SU-DHL-6 (cell line): ENCODE results near the gene EFTUD2.

ENCODE experiments used
- H2AFZ ChIP-seq: fragments of 200-600 bp; sonication (generic); 2 replicates; pipeline ENCODE4 v1.6.1; 2014; ENCODE audit warnings: low read depth, mild to moderate bottlenecking, moderate library complexity, mixed read lengths, antibody characterized with exemption, low read length; ENCODE audit not compliant: severe bottlenecking
- H3F3A ChIP-seq: fragments of 200-600 bp; shearing (Covaris generic); 2 replicates; pipeline ENCODE4 v1.6.0; 2016; ENCODE audit warnings: antibody characterized with exemption, mild to moderate bottlenecking; ENCODE audit not compliant: insufficient read depth
- H3K27ac ChIP-seq: fragments of 200-600 bp; sonication (generic); 2 replicates; pipeline ENCODE4 v1.5.1; 2016; ENCODE audit warnings: low read depth, mild to moderate bottlenecking, low read length, moderate library complexity, mixed read lengths
- H3K27me3 ChIP-seq: fragments of 200-600 bp; sonication (generic), shearing (Covaris generic); 2 replicates; pipeline ENCODE4 v1.6.0; 2014; ENCODE audit warnings: mild to moderate bottlenecking, low read length
- H3K36me3 ChIP-seq: fragments of 200-600 bp; sonication (generic); 2 replicates; pipeline ENCODE4 v1.6.1; 2014; ENCODE audit warnings: mild to moderate bottlenecking, low read length, mixed read lengths
- H3K4me2 ChIP-seq: fragments of 300-600, 200-600 bp; shearing (Covaris generic), sonication (generic); 2 replicates; pipeline ENCODE4 v1.6.0; 2014; ENCODE audit warnings: low read length, low read depth, mild to moderate bottlenecking; ENCODE audit not compliant: poor library complexity, severe bottlenecking
- H3K4me3 ChIP-seq: fragments of 200-600 bp; sonication (generic); 2 replicates; pipeline ENCODE4 v1.5.1; 2014; ENCODE audit warnings: antibody characterized with exemption, low read length, mild to moderate bottlenecking, mixed read lengths; ENCODE audit not compliant: insufficient read depth, poor library complexity, severe bottlenecking
- H3K79me2 ChIP-seq: fragments of 200-600 bp; sonication (generic); 2 replicates; pipeline ENCODE4 v1.6.1; 2014; ENCODE audit warnings: mild to moderate bottlenecking, low read length, moderate library complexity; ENCODE audit not compliant: insufficient read depth
- H3K9ac ChIP-seq: fragments of 200-600 bp; sonication (generic); 2 replicates; pipeline ENCODE4 v1.7.0; 2014; ENCODE audit warnings: mild to moderate bottlenecking, low read length
- H3K9me2 ChIP-seq: fragments of 200-600 bp; sonication (generic); replicated peaks from 2 replicates; pipeline ENCODE4 v1.6.1; 2014; ENCODE audit warnings: low read length; ENCODE audit not compliant: insufficient read depth
- H3K9me3 ChIP-seq: fragments of 200-600 bp; sonication (generic); 2 replicates; pipeline ENCODE4 v1.6.1; 2014; ENCODE audit warnings: low read length, mixed read lengths; ENCODE audit not compliant: insufficient read depth
- H4K20me1 ChIP-seq: fragments of 200-600 bp; sonication (generic); 2 replicates; pipeline ENCODE4 v1.6.1; 2014; ENCODE audit warnings: low read depth, mild to moderate bottlenecking, antibody characterized with exemption, low read length, moderate library complexity, mixed read lengths
- EZH2phosphoT487 ChIP-seq: fragments of 200-600 bp; sonication (generic), shearing (Covaris generic); conservative IDR thresholded peaks from 2 replicates; pipeline ENCODE4 v1.6.1; 2018; ENCODE audit warnings: mild to moderate bottlenecking, antibody characterized with exemption, low read length, moderate library complexity, mixed read lengths
- TF ChIP-seq, protein P1 (sequence below): fragments of 200-600 bp; sonication (generic); IDR thresholded peaks from one replicate; pipeline ENCODE4 v1.5.1; 2017; ENCODE audit warnings: antibody characterized with exemption, mild to moderate bottlenecking, low read length, moderate library complexity; ENCODE audit not compliant: insufficient read depth, poor library complexity, severe bottlenecking

Gene EFTUD2

DNA sequence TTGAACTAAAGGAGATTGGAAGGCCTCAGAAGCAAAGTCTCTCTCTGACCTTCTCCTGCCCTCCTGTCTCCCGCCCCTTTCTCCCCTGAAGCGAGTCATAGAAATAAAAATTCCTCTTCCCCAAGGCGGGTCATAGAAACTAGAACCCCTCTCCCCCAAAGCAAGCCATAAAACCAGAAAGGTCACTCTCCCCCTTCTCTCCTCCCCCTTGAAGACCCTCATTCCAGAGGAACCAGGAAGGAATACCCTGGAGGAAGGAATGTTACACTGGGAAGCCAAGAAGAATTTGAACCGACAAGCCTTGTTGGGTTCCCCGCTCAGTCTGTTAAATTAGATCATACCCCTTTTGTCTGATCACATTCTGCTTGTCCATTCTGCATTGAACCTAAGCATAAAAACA lies 66.4 kb downstream of the EFTUD2 start:
- Histone ChIP-seq H3K4me3 (no peak overlapping the region), H3K27ac (no peak overlapping the region), H4K20me1 (no peaks in the 10 kb centered on the region), H3K9ac (no peak overlapping the region), H2AFZ (no peak overlapping the region), H3K36me3 (no peaks in the 10 kb centered on the region), H3K9me2 (no peaks in the 10 kb centered on the region), H3K27me3 (no peaks in the 10 kb centered on the region), H3K9me3 (no peaks in the 10 kb centered on the region), H3K79me2 (peaks cover 16% of the 10 kb centered on the region), H3K4me2 (no peak overlapping the region), H3F3A (peaks cover 14% of the 10 kb centered on the region)
- TF ChIP-seq, protein P1, sequence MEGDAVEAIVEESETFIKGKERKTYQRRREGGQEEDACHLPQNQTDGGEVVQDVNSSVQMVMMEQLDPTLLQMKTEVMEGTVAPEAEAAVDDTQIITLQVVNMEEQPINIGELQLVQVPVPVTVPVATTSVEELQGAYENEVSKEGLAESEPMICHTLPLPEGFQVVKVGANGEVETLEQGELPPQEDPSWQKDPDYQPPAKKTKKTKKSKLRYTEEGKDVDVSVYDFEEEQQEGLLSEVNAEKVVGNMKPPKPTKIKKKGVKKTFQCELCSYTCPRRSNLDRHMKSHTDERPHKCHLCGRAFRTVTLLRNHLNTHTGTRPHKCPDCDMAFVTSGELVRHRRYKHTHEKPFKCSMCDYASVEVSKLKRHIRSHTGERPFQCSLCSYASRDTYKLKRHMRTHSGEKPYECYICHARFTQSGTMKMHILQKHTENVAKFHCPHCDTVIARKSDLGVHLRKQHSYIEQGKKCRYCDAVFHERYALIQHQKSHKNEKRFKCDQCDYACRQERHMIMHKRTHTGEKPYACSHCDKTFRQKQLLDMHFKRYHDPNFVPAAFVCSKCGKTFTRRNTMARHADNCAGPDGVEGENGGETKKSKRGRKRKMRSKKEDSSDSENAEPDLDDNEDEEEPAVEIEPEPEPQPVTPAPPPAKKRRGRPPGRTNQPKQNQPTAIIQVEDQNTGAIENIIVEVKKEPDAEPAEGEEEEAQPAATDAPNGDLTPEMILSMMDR, result no peak
- TF ChIP-seq EZH2phosphoT487, result no peak

DNA sequence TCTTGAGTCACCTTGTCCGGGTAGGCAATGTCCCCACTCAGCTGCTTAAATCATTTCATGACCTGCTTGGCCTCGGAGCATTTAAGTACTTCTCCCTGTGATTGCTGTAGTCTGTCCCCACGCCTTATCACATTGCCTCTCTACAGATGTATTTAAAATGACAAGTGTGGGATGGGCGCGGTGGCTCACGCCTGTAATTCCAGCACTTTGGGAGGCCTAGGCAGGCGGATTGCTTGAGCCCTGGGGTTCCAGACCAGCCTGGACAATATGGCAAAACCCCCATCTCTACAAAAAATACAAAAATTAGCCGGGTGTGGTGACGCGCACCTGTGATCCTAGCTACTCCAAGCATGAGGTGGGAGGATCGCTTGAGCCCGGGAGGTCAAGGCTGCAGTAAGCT lies 67.9 kb downstream of the EFTUD2 start:
- Histone ChIP-seq H2AFZ (no peak overlapping the region), H3K4me2 (no peak overlapping the region), H3K27ac (no peak overlapping the region), H3K27me3 (no peaks in the 10 kb centered on the region), H3K9me3 (no peaks in the 10 kb centered on the region), H3K36me3 (no peaks in the 10 kb centered on the region), H3K9ac (0 out of 2 replicates have a peak overlapping the region, but pooled peaks have one; percentile 82), H3F3A (peaks cover 20% of the 10 kb centered on the region), H4K20me1 (no peaks in the 10 kb centered on the region), H3K9me2 (no peaks in the 10 kb centered on the region), H3K4me3 (no peak overlapping the region), H3K79me2 (peaks cover 30% of the 10 kb centered on the region)
- TF ChIP-seq, protein P1, result no peak
- TF ChIP-seq EZH2phosphoT487, result no peak

DNA sequence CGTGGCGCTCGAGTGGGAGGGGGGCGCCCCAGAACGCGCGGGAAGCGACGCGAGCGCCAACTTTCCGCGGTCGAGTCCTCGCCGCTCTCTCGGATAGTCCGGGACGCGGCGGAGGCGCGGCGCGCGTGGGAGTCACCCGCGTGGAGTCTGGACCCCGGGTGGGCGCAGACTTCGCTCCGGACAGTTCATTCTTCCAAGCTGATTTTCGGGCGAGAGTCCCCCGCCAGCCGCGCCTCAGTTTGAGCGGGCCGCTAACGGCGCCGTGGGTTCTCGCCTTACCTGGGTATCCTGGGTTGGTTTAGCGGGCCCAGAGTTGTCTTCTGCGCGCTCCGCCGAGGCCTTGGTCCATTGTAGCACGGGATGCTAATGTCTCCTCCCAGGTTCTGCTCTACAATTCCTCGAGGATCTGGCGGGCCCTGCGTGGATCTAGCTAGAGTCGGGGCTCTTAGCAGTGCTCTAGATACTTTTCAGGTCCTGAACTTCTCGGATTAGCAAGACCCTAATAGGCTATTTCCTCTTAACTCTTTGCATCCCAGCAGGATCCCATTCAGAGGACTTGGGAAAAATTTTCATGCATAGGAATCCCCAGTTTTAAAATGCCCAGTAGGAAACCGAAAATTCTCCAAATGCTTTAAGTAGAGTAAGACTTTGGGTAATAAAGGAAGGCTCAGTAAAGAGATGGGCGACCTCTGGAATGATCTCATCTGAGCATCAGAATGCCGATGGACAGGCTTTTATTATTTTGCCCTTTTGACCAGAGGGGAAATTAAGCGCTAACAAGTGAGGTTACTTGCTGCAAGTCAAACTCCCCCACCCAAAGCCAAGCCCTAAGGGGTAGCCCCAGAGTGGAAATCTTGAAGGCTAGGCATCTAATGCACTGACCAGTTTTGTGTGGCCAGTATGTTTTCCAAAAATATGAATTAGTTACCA lies 68.6 kb downstream of the EFTUD2 start:
- H3K27ac ChIP-seq, result no peak overlapping the region
- no peaks in the 10 kb centered on the region for H3K36me3 ChIP-seq
- H3K9me2 ChIP-seq, result no peaks in the 10 kb centered on the region
- H3K9ac ChIP-seq, result peak overlapping the region; percentile 82
- no peak for TF ChIP-seq EZH2phosphoT487
- TF ChIP-seq, protein P1, result no peak
- H4K20me1 ChIP-seq, result no peaks in the 10 kb centered on the region
- peak overlapping the region; percentile 80 for H3K4me2 ChIP-seq
- no peaks in the 10 kb centered on the region for H3K9me3 ChIP-seq
- H3K4me3 ChIP-seq, result peak overlapping the region; percentile 83
- peak overlapping the region; percentile 90 for H2AFZ ChIP-seq
- H3K79me2 ChIP-seq, result peaks cover 38% of the 10 kb centered on the region
- peaks cover 20% of the 10 kb centered on the region for H3F3A ChIP-seq
- H3K27me3 ChIP-seq, result no peaks in the 10 kb centered on the region
